ENCODE results near the gene ARHGAP26. TPM values are rescaled to one million over a fixed set of nuclear protein-coding genes. Genes with fewer than 3 reads are reported as not detected.
A peak's percentile ranks its signal among the peaks of the same experiment; 100 is the strongest.

The ARHGAP26 gene
- total and polyA plus RNA-seq, 2 of the 4 experiments (the other 2 are of a cell fraction) = 0.54 to 0.56 TPM

DNA sequence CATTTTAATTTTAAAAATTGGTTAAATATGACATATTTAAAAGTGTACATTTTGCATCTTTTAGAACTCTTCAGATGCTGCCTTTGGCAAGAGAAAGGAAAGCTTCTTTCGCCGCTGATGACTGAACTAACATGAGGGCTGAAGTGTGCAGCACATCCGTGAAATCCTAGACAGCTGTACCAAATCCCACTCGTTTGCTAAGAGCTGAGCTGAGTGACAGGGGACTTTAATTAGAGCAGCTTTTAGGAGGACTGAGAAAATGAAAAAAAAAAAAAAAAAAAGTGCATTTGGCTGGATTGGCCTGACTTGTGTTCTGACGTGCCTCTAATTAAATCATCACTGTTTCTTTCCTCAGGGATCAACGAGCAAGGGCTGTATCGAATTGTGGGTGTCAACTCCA is 271.3 kb downstream of the ARHGAP26 start:
- H4K20me1 ChIP-seq (ENCODE audit: insufficient read depth, low read length) = no peaks in the 10 kb centered on the region
- no peak overlapping the region for H3K4ac ChIP-seq (ENCODE audit: low read depth, low read length)
- no peak overlapping the region for H2BK5ac ChIP-seq (ENCODE audit: low read depth, low read length, poor library complexity, severe bottlenecking)
- H2BK120ac ChIP-seq (ENCODE audit: low read depth, low read length) = no peak overlapping the region
- no peak overlapping the region for H2BK20ac ChIP-seq (ENCODE audit: low read depth, low read length)
- no peak overlapping the region for H3K18ac ChIP-seq (ENCODE audit: low read depth, low read length)
- BruUV-seq (replicated peaks) = no TSS peak
- no peaks in the 10 kb centered on the region for H3K9me3 ChIP-seq (ENCODE audit: control insufficient read depth, insufficient read depth, low read length)
- intact Hi-C loops (cut with micrococcal nuclease) = no loop called here
- no peak overlapping the region for H3K4me2 ChIP-seq (ENCODE audit: low read depth, low read length)
- DNase-seq (no peak), ATAC-seq (ENCODE audit: low read depth) (no peak)
- no peak overlapping the region for H2AK5ac ChIP-seq (ENCODE audit: low read depth, low read length)
- no peaks in the 10 kb centered on the region for H3K79me1 ChIP-seq (ENCODE audit: low read depth in 1 of 2, low read length in 2 of 2)
- H3K14ac ChIP-seq (replicated peaks; ENCODE audit: low read depth, low read length) = no peak overlapping the region
- H3K4me1 ChIP-seq (ENCODE audit: control insufficient read depth, insufficient read depth, low read length) = peaks cover 4% of the 10 kb centered on the region
- no peak overlapping the region for H4K91ac ChIP-seq (ENCODE audit: insufficient read depth, low read depth, low read length)
- no peaks in the 10 kb centered on the region for H3K36me3 ChIP-seq (ENCODE audit: control insufficient read depth, insufficient read depth, low read length)
- POLR2A ChIA-PET (ENCODE audit: unreplicated experiment) = no interaction called here
- CTCF ChIA-PET = interaction anchor here (0.6 to 0.9 kb wide), 2 partner anchors 8 to 1097 kb away, joined by 3 read pairs; no protein-coding TSS in a partner anchor
- H3K9ac ChIP-seq (ENCODE audit: low read depth, low read length) = no peak overlapping the region
- dilution Hi-C loops (cut with HindIII; ENCODE audit: low sequenced_read_pairs, unreplicated experiment) = no loop called here
- in situ Hi-C loops (cut with MboI; ENCODE audit: low sequenced_read_pairs) = no loop called here
- H3K27me3 ChIP-seq (ENCODE audit: control insufficient read depth, insufficient read depth, low read length) = no peaks in the 10 kb centered on the region
- H3K4me3 ChIP-seq (ENCODE audit: insufficient read depth, low read depth, low read length) = no peak overlapping the region
- peak overlapping the region; percentile 5 for H2AFZ ChIP-seq (replicated peaks; ENCODE audit: low read length, poor library complexity)
- peaks cover 5% of the 10 kb centered on the region for H3K9me1 ChIP-seq (ENCODE audit: insufficient read depth, low read length)
- TF ChIP-seq MAZ (IDR thresholded peaks at IDR 0.05; ENCODE audit: borderline replicate concordance, low read depth, low read length) (no peak), RAD21 (IDR thresholded peaks at IDR 0.05; ENCODE audit: low read length) (no peak), NFE2L2 (IDR thresholded peaks at IDR 0.05; ENCODE audit: low read depth, low read length) (no peak), SMC3 (IDR thresholded peaks at IDR 0.05; ENCODE audit: low read depth, low read length) (no peak), BHLHE40 (IDR thresholded peaks at IDR 0.05; ENCODE audit: low read depth, low read length) (no peak), RFX5 (IDR thresholded peaks at IDR 0.05; ENCODE audit: low read depth, low read length) (no peak), POLR2A (IDR thresholded peaks at IDR 0.05; ENCODE audit: low read depth, low read length) (no peak), FOS (IDR thresholded peaks at IDR 0.05; ENCODE audit: low read depth, low read length) (no peak), RCOR1 (IDR thresholded peaks at IDR 0.05; ENCODE audit: insufficient replicate concordance, low read length) (no peak), CEBPB (IDR thresholded peaks at IDR 0.05; ENCODE audit: low read depth, low read length) (no peak), MXI1 (IDR thresholded peaks at IDR 0.05; ENCODE audit: borderline replicate concordance, low read depth, low read length) (no peak)
- TF ChIP-seq, protein P1, sequence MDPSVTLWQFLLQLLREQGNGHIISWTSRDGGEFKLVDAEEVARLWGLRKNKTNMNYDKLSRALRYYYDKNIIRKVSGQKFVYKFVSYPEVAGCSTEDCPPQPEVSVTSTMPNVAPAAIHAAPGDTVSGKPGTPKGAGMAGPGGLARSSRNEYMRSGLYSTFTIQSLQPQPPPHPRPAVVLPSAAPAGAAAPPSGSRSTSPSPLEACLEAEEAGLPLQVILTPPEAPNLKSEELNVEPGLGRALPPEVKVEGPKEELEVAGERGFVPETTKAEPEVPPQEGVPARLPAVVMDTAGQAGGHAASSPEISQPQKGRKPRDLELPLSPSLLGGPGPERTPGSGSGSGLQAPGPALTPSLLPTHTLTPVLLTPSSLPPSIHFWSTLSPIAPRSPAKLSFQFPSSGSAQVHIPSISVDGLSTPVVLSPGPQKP (IDR thresholded peaks at IDR 0.05; ENCODE audit: borderline replicate concordance, low read depth, low read length) = no peak
- TF ChIP-seq, protein P2, sequence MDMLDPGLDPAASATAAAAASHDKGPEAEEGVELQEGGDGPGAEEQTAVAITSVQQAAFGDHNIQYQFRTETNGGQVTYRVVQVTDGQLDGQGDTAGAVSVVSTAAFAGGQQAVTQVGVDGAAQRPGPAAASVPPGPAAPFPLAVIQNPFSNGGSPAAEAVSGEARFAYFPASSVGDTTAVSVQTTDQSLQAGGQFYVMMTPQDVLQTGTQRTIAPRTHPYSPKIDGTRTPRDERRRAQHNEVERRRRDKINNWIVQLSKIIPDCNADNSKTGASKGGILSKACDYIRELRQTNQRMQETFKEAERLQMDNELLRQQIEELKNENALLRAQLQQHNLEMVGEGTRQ (IDR thresholded peaks at IDR 0.05; ENCODE audit: low read depth, low read length) = no peak
- no peak overlapping the region for H3K23ac ChIP-seq (ENCODE audit: low read depth, low read length)
- WGBS, 2 experiments (ENCODE audit: extremely low coverage in 2 of 2, insufficient read length in 1 of 2) = 87% methylated on average over 4 of the region's 7 CpGs; no CpG with 5 or more reads in 1 of the 2 experiments
- H2AK9ac ChIP-seq (replicated peaks; ENCODE audit: low read depth, low read length, poor library complexity) = no peak overlapping the region
- H2BK15ac ChIP-seq (ENCODE audit: low read depth, low read length) = no peak overlapping the region
- no peak overlapping the region for H3K27ac ChIP-seq (ENCODE audit: insufficient read depth, low read length)
- no peak overlapping the region for H4K8ac ChIP-seq (ENCODE audit: low read depth in 2 of 2, low read length in 2 of 2)
- no peak overlapping the region for H4K5ac ChIP-seq (ENCODE audit: low read depth, low read length)
- H3K56ac ChIP-seq (ENCODE audit: extremely low read depth, insufficient read depth, low read length) = no peak overlapping the region
